ENCODE data around the gene CD3D.

DNA sequence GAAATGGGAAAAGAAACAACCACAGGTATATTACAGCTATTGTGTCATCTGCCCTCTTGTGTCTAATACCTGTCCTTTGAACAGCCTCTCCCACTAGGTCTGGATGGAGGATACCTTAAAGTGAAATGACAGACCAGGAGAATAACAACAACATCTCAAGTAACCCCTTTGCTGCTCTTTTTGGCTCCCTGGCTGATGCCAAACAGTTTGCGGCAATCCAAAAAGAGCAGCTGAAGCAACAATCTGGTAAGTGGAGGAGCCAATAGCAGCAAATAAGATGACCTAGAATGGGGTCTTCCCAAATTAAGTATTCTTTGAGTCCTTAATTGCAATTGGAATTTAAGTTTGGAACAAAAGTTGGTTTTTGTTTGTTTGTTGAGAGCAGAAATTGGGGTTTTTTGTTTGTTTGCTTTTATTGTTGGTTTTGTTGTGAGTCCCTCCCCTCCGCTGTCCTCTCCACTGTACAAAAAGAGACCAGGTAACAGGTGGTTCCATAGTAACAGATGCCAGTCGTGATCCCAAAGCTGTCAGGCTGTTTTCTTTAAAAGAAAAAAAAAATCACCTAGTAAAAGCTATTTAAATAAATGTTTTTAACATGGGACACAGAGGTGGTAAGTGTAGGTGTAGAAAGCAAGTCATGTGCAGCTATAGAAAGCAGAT is 22.6 kb upstream of the CD3D start:
- TF ChIP-seq, protein P1, sequence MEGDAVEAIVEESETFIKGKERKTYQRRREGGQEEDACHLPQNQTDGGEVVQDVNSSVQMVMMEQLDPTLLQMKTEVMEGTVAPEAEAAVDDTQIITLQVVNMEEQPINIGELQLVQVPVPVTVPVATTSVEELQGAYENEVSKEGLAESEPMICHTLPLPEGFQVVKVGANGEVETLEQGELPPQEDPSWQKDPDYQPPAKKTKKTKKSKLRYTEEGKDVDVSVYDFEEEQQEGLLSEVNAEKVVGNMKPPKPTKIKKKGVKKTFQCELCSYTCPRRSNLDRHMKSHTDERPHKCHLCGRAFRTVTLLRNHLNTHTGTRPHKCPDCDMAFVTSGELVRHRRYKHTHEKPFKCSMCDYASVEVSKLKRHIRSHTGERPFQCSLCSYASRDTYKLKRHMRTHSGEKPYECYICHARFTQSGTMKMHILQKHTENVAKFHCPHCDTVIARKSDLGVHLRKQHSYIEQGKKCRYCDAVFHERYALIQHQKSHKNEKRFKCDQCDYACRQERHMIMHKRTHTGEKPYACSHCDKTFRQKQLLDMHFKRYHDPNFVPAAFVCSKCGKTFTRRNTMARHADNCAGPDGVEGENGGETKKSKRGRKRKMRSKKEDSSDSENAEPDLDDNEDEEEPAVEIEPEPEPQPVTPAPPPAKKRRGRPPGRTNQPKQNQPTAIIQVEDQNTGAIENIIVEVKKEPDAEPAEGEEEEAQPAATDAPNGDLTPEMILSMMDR (IDR thresholded peaks at IDR 0.05): no peak
- no peak for TF ChIP-seq POLR2A (IDR thresholded peaks at IDR 0.05)
